ENCODE results near the gene DISC1.

GRCh38 chr1:231973830-231974229 lies 347.2 kb downstream of the DISC1 start:
- TF ChIP-seq, protein P1, sequence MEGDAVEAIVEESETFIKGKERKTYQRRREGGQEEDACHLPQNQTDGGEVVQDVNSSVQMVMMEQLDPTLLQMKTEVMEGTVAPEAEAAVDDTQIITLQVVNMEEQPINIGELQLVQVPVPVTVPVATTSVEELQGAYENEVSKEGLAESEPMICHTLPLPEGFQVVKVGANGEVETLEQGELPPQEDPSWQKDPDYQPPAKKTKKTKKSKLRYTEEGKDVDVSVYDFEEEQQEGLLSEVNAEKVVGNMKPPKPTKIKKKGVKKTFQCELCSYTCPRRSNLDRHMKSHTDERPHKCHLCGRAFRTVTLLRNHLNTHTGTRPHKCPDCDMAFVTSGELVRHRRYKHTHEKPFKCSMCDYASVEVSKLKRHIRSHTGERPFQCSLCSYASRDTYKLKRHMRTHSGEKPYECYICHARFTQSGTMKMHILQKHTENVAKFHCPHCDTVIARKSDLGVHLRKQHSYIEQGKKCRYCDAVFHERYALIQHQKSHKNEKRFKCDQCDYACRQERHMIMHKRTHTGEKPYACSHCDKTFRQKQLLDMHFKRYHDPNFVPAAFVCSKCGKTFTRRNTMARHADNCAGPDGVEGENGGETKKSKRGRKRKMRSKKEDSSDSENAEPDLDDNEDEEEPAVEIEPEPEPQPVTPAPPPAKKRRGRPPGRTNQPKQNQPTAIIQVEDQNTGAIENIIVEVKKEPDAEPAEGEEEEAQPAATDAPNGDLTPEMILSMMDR (IDR thresholded peaks at IDR 0.05; ENCODE audit: low read depth, low read length), result no peak
- no peak for TF ChIP-seq POLR2A (IDR thresholded peaks at IDR 0.05; ENCODE audit: extremely low read depth, insufficient read length)
- no peak for TF ChIP-seq MYC (IDR thresholded peaks at IDR 0.05; ENCODE audit: low read depth, low read length)
- no peak for TF ChIP-seq MAX (IDR thresholded peaks at IDR 0.05; ENCODE audit: low read depth, low read length)

Measured in NB4 (cell line).